AG04449 (cell line): Measurements from ENCODE around the gene R3HDM2.
"Not testable (repeated sequence)": the region's sequence is repeated elsewhere in the genome, so short reads cannot be mapped to it uniquely, and the experiment has no call there.

ENCODE experiments used
- CTCF ChIA-PET: fragments of 350-600 bp; formaldehyde crosslinking; extraction: SDS; loops from one replicate; lab custom pipeline; 2021; ENCODE audit warnings: antibody characterized with exemption; lab: Yijun Ruan, JAX
- POLR2A ChIA-PET: fragments of 400-600, 350-600 bp; formaldehyde crosslinking; extraction: SDS; loops from one replicate; lab custom pipeline; 2020; ENCODE audit warnings: antibody characterized with exemption, inconsistent platforms; lab: Yijun Ruan, JAX
- DNase-seq: peaks from one replicate; pipeline ENCODE4 v3.0.0-alpha.2; 2010; ENCODE audit warnings: low read depth, low spot score
- H3K4me3 ChIP-seq: 2 replicates; pipeline ENCODE4 v1.5.1; 2011; ENCODE audit warnings: low read depth, mild to moderate bottlenecking, control low read depth, low read length
- TF ChIP-seq, protein P1 (sequence below): IDR thresholded peaks from one replicate; pipeline ENCODE4 v1.5.1; 2011; ENCODE audit warnings: mild to moderate bottlenecking, moderate library complexity, low read length, control low read depth, inconsistent platforms; ENCODE audit not compliant: insufficient read depth; ENCODE audit errors: missing control alignments

Gene R3HDM2

DNA sequence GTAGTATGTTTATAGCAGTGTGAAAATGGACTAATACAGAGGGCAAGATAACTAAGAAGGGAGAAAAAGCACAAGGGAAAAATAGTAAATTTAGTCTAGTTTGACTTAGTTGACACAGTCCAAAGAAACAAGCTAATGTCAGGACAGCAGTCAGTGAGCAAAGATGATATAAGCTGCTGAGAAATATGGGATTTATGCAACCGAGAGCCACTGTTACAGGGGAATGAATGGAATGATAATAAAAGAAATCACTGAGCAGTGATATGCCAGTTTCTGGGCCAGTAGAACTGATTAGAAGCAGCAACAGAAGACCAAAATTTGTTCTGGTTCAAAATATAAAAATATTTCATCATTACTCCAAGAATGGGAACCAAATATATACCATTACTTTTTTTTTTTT lies 60.1 kb downstream of the R3HDM2 start:
- H3K4me3 ChIP-seq, result no peak overlapping the region
- ChIA-PET POLR2A (interaction anchor here (0.7 kb wide), 1 partner anchor 101 kb away, joined by 3 read pairs; no protein-coding TSS in a partner anchor), CTCF (no interaction called here)
- TF ChIP-seq, protein P1, sequence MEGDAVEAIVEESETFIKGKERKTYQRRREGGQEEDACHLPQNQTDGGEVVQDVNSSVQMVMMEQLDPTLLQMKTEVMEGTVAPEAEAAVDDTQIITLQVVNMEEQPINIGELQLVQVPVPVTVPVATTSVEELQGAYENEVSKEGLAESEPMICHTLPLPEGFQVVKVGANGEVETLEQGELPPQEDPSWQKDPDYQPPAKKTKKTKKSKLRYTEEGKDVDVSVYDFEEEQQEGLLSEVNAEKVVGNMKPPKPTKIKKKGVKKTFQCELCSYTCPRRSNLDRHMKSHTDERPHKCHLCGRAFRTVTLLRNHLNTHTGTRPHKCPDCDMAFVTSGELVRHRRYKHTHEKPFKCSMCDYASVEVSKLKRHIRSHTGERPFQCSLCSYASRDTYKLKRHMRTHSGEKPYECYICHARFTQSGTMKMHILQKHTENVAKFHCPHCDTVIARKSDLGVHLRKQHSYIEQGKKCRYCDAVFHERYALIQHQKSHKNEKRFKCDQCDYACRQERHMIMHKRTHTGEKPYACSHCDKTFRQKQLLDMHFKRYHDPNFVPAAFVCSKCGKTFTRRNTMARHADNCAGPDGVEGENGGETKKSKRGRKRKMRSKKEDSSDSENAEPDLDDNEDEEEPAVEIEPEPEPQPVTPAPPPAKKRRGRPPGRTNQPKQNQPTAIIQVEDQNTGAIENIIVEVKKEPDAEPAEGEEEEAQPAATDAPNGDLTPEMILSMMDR, result no peak
- peak; percentile 7 for DNase-seq

DNA sequence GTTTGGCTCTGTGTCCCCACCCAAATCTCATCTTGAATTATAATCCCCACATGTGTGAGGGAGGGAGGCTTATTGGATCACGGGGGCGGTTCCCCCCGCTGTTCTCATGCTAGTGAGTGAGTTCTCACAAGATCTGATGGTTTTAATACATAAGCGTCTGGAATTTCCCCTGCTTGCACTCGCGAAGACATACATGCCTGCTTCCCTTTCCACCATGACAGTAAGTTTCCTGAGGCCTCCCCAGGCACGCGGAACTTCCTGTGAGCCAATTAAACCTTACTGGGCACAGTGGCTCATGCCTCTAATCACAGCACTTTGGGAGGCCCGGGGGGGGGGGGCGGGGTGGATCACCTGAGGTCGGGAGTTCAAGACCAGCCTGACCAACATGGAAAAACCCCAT lies 60.8 kb downstream of the R3HDM2 start:
- DNase-seq, result no peak
- TF ChIP-seq, protein P1, result no peak
- no peak overlapping the region for H3K4me3 ChIP-seq
- ChIA-PET CTCF (no interaction called here), POLR2A (no interaction called here)

DNA sequence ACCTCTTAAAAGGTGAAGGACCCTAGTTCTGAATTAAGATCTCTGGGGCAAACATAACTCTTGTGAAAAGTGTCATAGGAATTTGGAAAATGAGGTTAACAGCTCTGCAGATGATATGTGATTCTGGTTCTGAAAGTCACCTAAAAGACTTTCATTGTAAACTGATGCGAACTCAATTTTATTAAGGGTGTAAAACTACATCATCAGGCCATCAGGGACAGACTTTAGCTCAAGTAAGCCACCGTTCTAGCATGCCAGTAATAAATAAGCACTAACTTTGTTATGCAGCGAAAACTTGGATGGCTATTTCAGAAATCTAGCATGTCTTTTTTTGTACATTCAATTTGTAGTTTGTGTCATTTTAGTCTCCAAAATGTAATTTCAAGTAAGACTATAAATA lies 61.6 kb downstream of the R3HDM2 start:
- CTCF ChIA-PET, result interaction anchor here (2.4 kb wide), 1 partner anchor 61 kb away, joined by 11 read pairs; no protein-coding TSS in a partner anchor
- no peak overlapping the region for H3K4me3 ChIP-seq
- POLR2A ChIA-PET, result no interaction called here
- no peak for DNase-seq
- TF ChIP-seq, protein P1, result no peak

DNA sequence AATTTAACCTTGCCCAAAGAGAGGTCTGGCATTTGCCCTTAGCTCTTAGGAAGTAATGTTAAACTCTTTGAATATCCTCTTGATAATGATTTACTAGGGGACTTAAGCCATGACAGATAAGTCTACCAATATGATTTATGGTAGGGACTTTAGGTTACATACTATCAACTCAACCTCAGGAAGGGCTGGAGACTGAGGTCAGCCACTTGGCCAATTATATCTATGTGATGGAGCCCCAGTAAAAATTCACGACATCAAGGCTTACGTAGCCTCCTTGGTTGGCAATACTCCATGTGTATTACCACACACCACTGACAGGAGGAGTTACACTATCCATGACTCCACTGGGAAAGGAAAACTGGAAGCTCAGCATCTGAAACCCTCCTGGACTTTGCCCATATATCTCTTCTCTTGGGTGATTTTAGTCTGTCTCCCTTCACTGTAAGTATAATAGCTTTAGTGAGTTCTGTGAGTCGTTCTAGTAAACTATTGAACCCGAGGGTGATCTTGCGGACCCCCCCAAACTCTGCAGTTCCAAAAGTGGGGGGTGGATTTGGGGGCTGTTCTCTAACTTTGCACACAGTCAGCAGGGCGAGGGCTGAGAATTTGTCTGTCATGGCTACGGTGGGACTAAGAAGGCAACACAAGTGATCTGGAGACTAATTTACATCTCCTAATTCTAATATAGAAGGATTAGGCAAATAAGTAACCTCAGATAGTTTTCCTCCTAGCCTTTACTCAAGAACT lies 62.3 kb downstream of the R3HDM2 start:
- ChIA-PET POLR2A (no interaction called here), CTCF (interaction anchor here (2.4 kb wide), 1 partner anchor 61 kb away, joined by 11 read pairs; no protein-coding TSS in a partner anchor)
- no peak overlapping the region for H3K4me3 ChIP-seq
- TF ChIP-seq, protein P1, result no peak
- DNase-seq, result no peak

DNA sequence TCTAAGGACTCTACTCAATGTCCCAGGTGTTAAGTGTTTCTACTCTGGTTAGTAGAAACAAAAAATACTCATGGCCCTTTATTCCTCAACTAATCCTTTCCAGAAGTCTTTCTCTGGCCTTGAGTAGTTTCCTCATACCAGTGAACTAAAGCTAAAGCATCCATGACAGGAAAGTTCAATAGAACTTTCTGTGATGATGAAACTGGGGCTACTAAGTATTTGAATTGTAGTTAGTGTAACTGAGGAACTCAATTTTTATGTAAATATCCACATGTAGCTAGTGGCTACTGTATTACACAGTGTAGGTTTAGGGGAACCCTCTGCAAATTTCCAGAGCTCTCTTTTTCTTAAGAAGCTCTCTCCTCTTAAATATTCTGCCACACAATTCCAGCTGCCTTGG lies 63.7 kb downstream of the R3HDM2 start:
- CTCF ChIA-PET, result interaction anchor here (1.2 to 2.4 kb wide), 3 partner anchors 8 to 123 kb away, joined by 3 to 11 read pairs (median 4); no protein-coding TSS in a partner anchor
- no peak overlapping the region for H3K4me3 ChIP-seq
- POLR2A ChIA-PET, result no interaction called here
- TF ChIP-seq, protein P1, result no peak
- DNase-seq, result no peak

DNA sequence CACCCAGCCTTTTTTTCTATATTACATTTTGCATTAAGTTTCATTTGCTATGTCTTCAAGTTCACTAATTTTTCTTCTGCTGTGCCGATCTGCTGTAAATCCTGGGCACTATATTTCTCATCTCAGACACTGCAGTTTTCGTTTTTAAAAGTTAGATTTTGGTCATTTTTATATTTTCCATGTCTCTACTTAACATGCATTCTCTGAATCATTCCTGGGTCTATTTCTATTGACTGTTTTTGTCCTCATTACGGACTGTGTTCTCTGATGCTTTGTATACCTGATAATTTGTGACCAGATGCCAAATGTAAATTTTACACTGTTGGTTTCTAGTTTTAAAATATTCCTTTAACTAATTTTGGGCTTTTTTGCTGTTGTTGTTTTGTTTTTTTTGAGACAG lies 64.5 kb downstream of the R3HDM2 start:
- no peak for DNase-seq
- ChIA-PET CTCF (no interaction called here), POLR2A (no interaction called here)
- no peak overlapping the region for H3K4me3 ChIP-seq
- TF ChIP-seq, protein P1, result no peak

DNA sequence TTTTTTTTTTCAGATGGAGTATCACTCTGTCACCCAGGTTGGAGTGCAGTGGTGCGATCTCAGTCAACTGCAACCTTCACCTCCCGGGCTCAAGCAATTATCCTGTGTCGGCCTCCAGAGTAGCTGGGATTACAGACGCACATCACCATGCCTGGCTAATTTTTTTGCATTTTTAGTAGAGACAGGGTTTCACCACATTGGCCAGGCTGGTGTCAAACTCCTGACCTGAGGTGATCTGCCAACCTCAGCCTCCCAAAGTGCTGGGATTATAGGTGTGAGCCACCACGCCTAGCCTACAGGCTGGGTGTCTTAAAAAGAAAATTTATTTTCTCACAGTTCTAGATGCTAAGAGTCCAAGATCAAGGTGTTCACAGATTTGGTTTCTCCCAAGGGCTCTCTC lies 66.7 kb downstream of the R3HDM2 start:
- CTCF ChIA-PET, DNase-seq, H3K4me3 ChIP-seq: not testable (repeated sequence)
- POLR2A ChIA-PET, result interaction anchor here (0.7 kb wide), 1 partner anchor 212 kb away, joined by 3 read pairs; no protein-coding TSS in a partner anchor
